ENCODE results near the gene ITPR2. TPM values are rescaled to one million over a fixed set of nuclear protein-coding genes. Genes with fewer than 3 reads are reported as not detected.

ITPR2 gene
- total and polyA plus RNA-seq, 2 of the 8 experiments (the other 6 are each of a cell fraction or from before 2014, with no cell fraction given), result 4.1 to 48.3 TPM

GRCh38 chr12:26416550-26416949 is 416.4 kb downstream of the ITPR2 start:
- no peak overlapping the region for H3K9ac ChIP-seq (replicated peaks in 1 of 4; ENCODE audit: extremely low read depth in 1 of 4, low read depth in 3 of 4, low read length in 3 of 4)
- H3K14ac ChIP-seq (ENCODE audit: insufficient read length), result no peak overlapping the region
- H2AK5ac ChIP-seq (ENCODE audit: low read depth, low read length), result no peak overlapping the region
- H3K79me2 ChIP-seq (ENCODE audit: control insufficient read depth in 1 of 2, insufficient read depth in 2 of 2, low read length in 2 of 2), result no peaks in the 10 kb centered on the region
- no peaks in the 10 kb centered on the region for H3K4me1 ChIP-seq (replicated peaks in 1 of 4; ENCODE audit: control insufficient read depth in 3 of 4, insufficient read depth in 4 of 4, low read length in 3 of 4)
- H3K9me3 ChIP-seq (ENCODE audit: insufficient read depth in 2 of 2, low read depth in 1 of 2, low read length in 1 of 2), result no peaks in the 10 kb centered on the region
- H4K5ac ChIP-seq (ENCODE audit: insufficient read length, low read depth, low read length), result no peak overlapping the region
- DNase-seq (ENCODE audit: low read depth in 1 of 2, low spot score in 2 of 2), result no peak
- no peak for FAIRE-seq
- H2BK120ac ChIP-seq (replicated peaks; ENCODE audit: low read depth, low read length), result no peak overlapping the region
- peaks cover 0 to 1% (median 0%) of the 10 kb centered on the region in 4 experiments; a peak in 1 of 7 replicates for H3K27me3 ChIP-seq (replicated peaks in 1 of 4; ENCODE audit: control insufficient read depth in 3 of 4, extremely low read depth in 1 of 4, insufficient read depth in 3 of 4, low read length in 3 of 4)
- no peak overlapping the region for H2BK20ac ChIP-seq (ENCODE audit: low read length)
- no peak overlapping the region for H3K23ac ChIP-seq (ENCODE audit: insufficient read length)
- TF ChIP-seq JUN (IDR thresholded peaks at IDR 0.05; ENCODE audit: low read depth, low read length), result no peak
- TF ChIP-seq BRCA1 (IDR thresholded peaks at IDR 0.05; ENCODE audit: low read depth, low read length), result no peak
- TF ChIP-seq KDM5A (IDR thresholded peaks at IDR 0.05; ENCODE audit: low read length), result no peak
- TF ChIP-seq NANOG (IDR thresholded peaks at IDR 0.05; ENCODE audit: insufficient read depth, low read depth, low read length, poor library complexity, severe bottlenecking), result no peak
- no peak overlapping the region for H2BK15ac ChIP-seq (ENCODE audit: low read length)
- no peak overlapping the region for H3K27ac ChIP-seq (ENCODE audit: low read depth, low read length)
- H3K4ac ChIP-seq (replicated peaks; ENCODE audit: insufficient read length, low read depth, low read length), result no peak overlapping the region
- H3K79me1 ChIP-seq (ENCODE audit: low read depth, low read length), result peaks cover 3% of the 10 kb centered on the region; the same call in 1 of the 2 replicates
- H4K8ac ChIP-seq (ENCODE audit: extremely low read depth, insufficient read depth, low read length), result no peak overlapping the region
- no peak overlapping the region for H3K18ac ChIP-seq (ENCODE audit: extremely low read depth, low read length)
- POLR2A ChIA-PET (ENCODE audit: partially characterized antibody), result no interaction called here
- no peak overlapping the region for H2BK12ac ChIP-seq (ENCODE audit: low read depth, low read length)
- H3K4me3 ChIP-seq (ENCODE audit: extremely low read depth in 1 of 4, insufficient read depth in 2 of 4, low read depth in 3 of 4, low read length in 4 of 4), result no peak overlapping the region
- H3K23me2 ChIP-seq (ENCODE audit: low read depth, low read length), result no peaks in the 10 kb centered on the region
- peaks cover 0 to 2% (median 0%) of the 10 kb centered on the region in 4 experiments; a peak in 1 of 8 replicates for H3K36me3 ChIP-seq (ENCODE audit: control insufficient read depth in 2 of 4, insufficient read depth in 4 of 4, low read length in 3 of 4)
- no peak overlapping the region for H3K4me2 ChIP-seq (ENCODE audit: insufficient read depth in 1 of 2, low read depth in 2 of 2, low read length in 2 of 2)
- 90% methylated on average over 3 of the region's 3 CpGs; no CpG with 5 or more reads in 1 of the 2 experiments for WGBS, 2 experiments (ENCODE audit: extremely low coverage in 1 of 2, insufficient coverage in 1 of 2, insufficient read length in 1 of 2, insufficient replicate concordance in 2 of 2, low coverage in 1 of 2, low lambda C conversion rate in 2 of 2, missing lambda C conversion rate in 1 of 2)
- no peak overlapping the region for H4K91ac ChIP-seq (replicated peaks; ENCODE audit: insufficient read length, low read length)
- CTCF ChIA-PET (ENCODE audit: partially characterized antibody), result no interaction called here
- no peak overlapping the region for H3K56ac ChIP-seq (replicated peaks; ENCODE audit: insufficient read length, low read depth, low read length)
- H2AFZ ChIP-seq (ENCODE audit: low read length), result no peak overlapping the region
- H2BK5ac ChIP-seq (ENCODE audit: low read depth, low read length), result no peak overlapping the region
- no peaks in the 10 kb centered on the region for H4K20me1 ChIP-seq (replicated peaks in 1 of 2; ENCODE audit: control insufficient read depth in 1 of 2, insufficient read depth in 2 of 2, low read length in 2 of 2)
